Hippocampal formation (tissue), 2 donors: Measurements from ENCODE around the gene SRGAP2B.
"Not testable (repeated sequence)": the region's sequence is repeated elsewhere in the genome, so short reads cannot be mapped to it uniquely, and the experiment has no call there.

Experiments
- DNase-seq, 2 donors: peaks; one replicate each; lab custom pipeline; 2025; lab: John Stamatoyannopoulos, UW

The SRGAP2B gene

GRCh38 chr1:145095284-145096057, at the start of gene SRGAP2B, which contains the start of gene FAM72D:
Gene SRGAP2B (minus strand): TSS chr1:145095328. CDS start chr1:145092901, 2,427 bp downstream.
Gene FAM72D (plus strand): TSS chr1:145095974. CDS start chr1:145096848, 874 bp downstream.
- DNase-seq: not testable (repeated sequence)

DNA sequence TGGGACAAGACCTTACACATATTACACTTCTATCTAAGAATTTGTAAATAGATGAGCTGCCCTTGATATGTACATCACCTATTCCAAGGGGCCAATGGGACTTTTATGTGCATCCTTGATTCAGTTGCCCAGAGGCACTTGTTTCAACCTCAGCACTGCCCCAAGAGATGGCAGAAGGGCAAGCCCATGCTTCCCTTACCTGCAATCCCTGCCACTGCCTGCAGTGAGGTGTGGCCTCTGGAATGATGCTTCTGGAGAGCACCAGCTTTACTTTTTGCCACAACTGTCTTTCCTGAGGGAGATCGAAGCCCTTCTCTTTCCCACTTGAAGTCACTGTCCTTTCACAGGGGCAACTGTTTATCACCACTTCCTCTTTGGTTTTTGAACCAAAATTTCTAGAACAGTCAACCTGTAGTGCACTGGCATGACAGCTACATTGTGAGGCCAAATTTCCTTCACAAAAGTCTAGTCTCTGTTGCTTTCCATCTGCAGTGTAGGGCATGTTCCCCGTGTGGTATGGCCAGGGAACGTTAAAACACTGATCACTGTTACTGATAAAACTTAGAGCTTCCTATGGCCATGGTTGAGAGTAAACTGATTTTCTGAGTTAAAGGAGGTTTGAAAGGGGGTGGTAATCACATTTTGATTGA, 49.3 kb upstream of the SRGAP2B start:
- DNase-seq: not testable (repeated sequence)

- not testable (repeated sequence) for DNase-seq
Measured at GRCh38 chr1:145140549-145140948, 45.4 kb upstream of the SRGAP2B start.

DNA sequence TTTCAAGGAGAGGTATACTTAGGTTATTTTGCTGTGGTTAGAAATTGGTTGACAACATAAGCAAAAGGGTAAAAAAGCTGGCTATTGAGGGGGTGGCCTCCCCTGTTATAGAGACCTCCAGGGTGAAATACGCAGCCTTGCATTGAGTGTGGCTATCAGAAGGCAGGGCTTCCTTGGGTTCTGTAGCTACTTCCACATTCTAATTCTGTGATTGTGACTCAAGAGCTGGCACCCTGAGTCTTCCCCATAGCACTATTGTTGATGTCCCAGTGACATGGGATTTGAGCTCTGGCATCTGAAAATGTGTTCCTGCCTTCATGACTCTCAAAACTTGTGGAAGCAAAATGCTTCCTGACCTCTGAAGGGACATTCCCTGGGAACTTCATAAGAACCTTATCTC, 39.3 kb upstream of the SRGAP2B start:
- DNase-seq: not testable (repeated sequence)

GRCh38 chr1:145128697-145129469, 33.8 kb upstream of the SRGAP2B start:
- DNase-seq: not testable (repeated sequence)

DNA sequence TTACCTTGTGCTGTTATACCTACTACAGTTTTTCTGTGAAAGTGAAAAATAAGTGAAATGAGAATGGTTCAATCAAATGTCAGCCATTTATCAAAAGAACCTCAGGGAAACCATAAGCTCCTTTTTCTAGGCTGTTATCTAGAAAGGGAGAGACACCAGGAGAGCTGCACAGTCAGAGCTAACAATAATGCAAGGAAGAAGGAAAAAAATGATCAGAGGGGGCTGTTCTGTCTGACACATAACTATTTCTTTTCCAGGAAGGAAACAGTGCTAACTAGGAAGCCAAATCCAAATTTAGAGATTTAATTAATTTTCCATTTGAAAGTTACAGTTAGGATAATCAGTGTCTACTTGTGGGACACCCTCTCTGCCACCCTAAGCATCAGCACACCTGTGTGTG, 32.0 kb upstream of the SRGAP2B start:
- DNase-seq: not testable (repeated sequence)

DNA sequence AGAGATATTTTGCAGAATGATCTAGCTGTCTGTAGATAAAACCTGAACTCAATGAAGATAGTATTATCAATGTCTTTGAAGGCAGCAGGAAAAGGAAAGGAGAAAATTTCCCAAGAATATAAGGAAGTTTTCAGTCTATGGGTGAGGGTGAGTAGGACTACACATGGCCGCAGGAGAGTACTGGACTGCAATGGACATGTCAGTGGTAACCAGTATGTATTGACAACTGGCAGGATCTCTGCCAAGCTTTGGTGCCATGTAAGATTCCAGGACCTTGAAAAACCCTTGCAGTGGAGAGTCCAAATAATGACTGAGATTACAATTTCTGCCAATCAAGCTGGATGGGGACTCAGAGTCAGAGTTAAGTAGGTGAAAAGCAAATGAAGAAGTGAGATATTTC, 30.0 kb upstream of the SRGAP2B start:
- DNase-seq: not testable (repeated sequence)

DNA sequence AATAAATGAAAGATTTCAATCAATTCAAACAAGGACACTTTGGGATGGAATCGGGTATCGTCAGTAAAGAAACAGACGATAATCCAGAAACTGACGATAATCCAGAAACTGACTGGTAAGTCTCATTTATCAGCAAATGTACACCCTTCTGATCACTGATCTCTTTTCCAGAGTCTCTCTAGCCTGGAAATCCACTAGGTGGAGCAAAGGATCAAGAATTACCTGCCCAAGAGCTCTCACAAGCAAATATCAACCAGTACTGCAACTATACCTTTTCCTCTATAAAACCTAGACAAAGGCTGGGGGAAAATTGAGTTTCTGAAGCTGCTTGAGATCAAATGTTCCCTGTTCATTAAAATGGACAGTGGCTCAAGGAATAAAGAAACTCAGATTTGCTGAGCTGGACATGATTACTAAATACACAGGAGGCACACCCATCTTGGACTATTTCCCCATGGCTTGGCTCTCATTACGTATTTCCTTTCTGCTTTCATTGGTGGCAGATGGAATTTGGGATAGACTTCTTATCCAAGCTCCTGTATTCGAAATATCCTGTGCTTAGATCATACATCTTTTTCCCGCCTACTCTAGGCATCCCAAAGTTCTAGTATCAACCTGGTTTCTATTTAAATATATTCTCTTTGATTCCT, 29.0 kb upstream of the SRGAP2B start:
- not testable (repeated sequence) for DNase-seq

GRCh38 chr1:145123062-145123395, 27.9 kb upstream of the SRGAP2B start:
- not testable (repeated sequence) for DNase-seq

- not testable (repeated sequence) for DNase-seq
Measured at GRCh38 chr1:145122344-145123061, 27.4 kb upstream of the SRGAP2B start.

- not testable (repeated sequence) for DNase-seq
Measured at GRCh38 chr1:145119842-145120241, 24.7 kb upstream of the SRGAP2B start.

DNA sequence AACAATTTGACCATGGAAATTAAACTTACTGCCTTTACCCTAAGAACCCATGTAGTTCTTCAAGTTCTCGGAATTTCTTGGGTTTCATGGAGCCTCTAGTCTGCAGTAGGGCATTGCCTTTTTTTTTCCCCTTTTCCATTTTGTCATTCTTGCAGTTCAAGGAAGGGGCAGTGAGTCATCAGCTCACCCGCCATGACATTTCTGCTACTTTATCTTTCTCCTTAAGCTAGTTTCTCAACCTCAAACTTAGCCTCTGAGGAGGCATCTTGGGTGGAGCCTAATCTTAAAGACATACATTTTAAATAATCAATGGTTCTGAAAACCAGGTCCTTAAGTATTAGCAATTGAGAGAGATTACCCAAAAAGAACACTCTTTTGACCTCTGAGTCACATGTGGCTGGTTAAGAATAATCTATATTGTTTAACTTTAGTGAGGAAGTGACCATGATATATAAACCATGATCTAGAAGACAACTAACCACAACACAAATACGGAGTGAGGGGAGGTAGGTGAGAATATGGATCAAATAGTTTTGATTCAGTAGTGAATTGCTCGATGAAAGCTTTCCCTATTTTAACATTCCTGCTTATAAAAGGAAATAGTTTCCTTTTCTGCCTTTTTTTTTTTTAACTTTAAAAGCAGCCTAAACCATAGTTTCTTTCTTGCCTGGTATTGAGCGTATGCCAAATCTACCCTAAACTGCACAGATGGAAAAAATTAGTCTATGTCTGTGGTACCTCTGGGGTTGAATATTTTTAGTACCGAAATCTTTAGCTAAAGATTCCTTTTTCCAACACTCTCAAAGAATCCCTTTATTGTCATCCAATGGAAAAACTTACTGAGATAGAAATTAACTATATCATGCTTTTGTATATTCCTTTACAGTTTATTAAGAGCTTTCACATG, 20.7 kb upstream of the SRGAP2B start:
- not testable (repeated sequence) for DNase-seq

DNA sequence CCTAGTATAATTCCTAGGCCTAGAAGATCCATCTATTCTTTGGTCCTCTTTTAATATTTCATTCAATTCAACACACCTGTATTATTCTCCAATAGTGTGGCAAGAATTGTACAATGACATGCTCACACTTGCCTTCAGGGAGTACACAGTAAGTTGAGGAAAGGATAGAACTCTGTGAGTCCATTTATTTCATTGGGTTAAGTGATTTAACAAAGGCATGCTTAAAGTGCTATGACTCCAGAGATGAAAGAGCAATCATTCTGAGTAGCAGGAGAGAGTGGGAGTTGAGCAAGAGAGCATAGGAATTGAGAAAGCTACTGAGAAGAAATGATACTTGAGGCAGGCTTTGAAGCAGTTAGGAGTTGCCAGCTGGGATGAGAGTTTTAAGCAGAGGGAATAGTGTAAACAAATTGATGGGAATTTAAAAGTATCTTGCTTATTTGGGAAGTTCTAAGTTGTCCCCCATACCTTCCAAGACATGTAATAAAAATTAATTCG, 19.5 kb upstream of the SRGAP2B start:
- DNase-seq: not testable (repeated sequence)

DNA sequence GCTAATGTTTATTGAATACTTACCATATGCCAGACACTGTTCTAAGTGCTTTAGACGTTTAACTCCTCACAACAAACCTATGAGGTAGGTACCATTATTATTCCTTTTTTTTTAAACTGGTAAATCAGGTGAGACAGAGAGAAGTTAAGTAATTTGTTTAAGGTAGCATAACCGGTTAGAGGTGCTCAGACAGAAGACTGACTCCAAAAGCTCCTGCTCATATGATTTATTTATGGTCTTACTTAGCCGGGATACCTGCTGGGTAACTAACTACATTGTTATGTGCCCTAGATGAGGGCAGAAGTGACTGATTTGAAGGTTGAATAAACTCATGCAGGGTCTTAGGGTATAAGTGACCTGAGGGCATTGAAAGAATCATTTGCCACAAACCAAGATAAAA, 17.6 kb upstream of the SRGAP2B start:
- DNase-seq: not testable (repeated sequence)

- not testable (repeated sequence) for DNase-seq
Measured at GRCh38 chr1:145111674-145112073, 16.5 kb upstream of the SRGAP2B start.

GRCh38 chr1:145103294-145103693, 8.2 kb upstream of the SRGAP2B start:
- DNase-seq: not testable (repeated sequence)

- not testable (repeated sequence) for DNase-seq
Measured at GRCh38 chr1:145101725-145102124, 6.6 kb upstream of the SRGAP2B start.

GRCh38 chr1:145094655-145095211, 395 bp downstream of the SRGAP2B start:
- DNase-seq: not testable (repeated sequence)

DNA sequence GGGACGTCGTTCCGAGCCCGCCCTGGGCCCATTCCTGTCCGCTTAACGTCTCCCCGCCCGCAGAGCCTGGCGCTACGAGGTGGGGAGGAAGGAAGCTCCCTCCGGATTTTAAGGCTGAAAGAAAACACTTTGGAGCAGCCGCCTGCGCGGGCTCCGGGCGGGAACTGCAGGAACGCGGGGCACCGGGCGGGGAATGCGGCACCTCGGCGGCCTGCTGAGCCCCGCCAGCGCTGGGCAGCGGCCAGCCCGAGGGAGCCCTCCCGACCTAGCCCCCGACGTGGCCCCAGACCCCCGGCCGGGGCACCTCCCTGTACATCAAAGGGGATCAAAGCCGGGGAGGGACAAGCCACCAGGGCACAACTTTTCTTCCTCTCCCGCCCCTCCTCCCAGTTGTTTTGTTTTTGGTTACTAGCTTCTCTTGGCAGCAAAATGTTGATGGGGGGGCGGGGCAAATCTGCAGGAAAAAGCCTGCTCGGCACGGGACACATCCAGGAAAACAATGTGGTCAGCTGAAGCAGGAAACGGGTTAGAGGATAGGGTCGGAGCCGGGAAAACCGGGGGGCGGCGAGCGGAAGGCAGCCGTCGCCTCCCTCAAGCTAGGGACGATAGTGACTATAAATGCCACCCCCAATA, 1.5 kb downstream of the SRGAP2B start:
- DNase-seq: not testable (repeated sequence)
